Lower lobe of right lung (tissue), 2 donors: ENCODE results near the gene NUDC. TPM values are rescaled to one million over a fixed set of nuclear protein-coding genes. Genes with fewer than 3 reads are reported as not detected.

Experiments used
- ATAC-seq, 2 donors: fragments of 200-7000 bp; cut with Tn5 transposase; one replicate each; pipeline ENCODE4 v1.9.1; 2020 to 2022; ENCODE audit warnings: mild to moderate bottlenecking in 2 of 2, moderate library complexity in 2 of 2
- DNase-seq: peaks from one replicate; pipeline ENCODE4 v3.0.0-alpha.2; 2020
- H3K27ac ChIP-seq: fragments of 200-600 bp; one replicate; pipeline ENCODE4 v1.8.0; 2022
- H3K27me3 ChIP-seq: fragments of 200-600 bp; one replicate; pipeline ENCODE4 v1.8.0; 2022; ENCODE audit warnings: low read depth
- H3K36me3 ChIP-seq: fragments of 200-600 bp; one replicate; pipeline ENCODE4 v1.8.0; 2022; ENCODE audit warnings: mild to moderate bottlenecking
- H3K4me1 ChIP-seq: fragments of 200-600 bp; one replicate; pipeline ENCODE4 v1.8.0; 2022
- H3K4me3 ChIP-seq: fragments of 200-600 bp; one replicate; pipeline ENCODE4 v1.8.0; 2022; ENCODE audit warnings: mild to moderate bottlenecking
- H3K9me3 ChIP-seq: fragments of 200-600 bp; one replicate; pipeline ENCODE4 v1.8.0; 2022
- CTCF ChIP-seq: fragments of 200-600 bp; IDR thresholded peaks from one replicate; pipeline ENCODE4 v1.8.0; 2022; ENCODE audit warnings: antibody characterized with exemption, mild to moderate bottlenecking
- intact Hi-C: fragments of 100-400 bp; cut with DNase I; formaldehyde crosslinking; loops from one replicate; pipeline ENCODE4 v1.11.0; 2022
- total RNA-seq: library from RNA; stranded (reverse); fragmentation: NEBNext Ultra II Directional; extraction: Animal tissue kit (Norgen Biotek cat#: 25700); gene quantifications from one replicate; pipeline ENCODE4 v1.2.1, GENCODE V29; 2021
- donor health status: DM: no; HTN: yes; CAD: no; lungs with severe emphysema.

Gene NUDC
- total RNA-seq, 1 donor from 2014 or later: 56.7 TPM

- no peaks in the 10 kb centered on the region for H3K27me3 ChIP-seq
- H3K36me3 ChIP-seq: no peaks in the 10 kb centered on the region
- no peak overlapping the region for H3K27ac ChIP-seq
- H3K9me3 ChIP-seq: no peaks in the 10 kb centered on the region
- TF ChIP-seq CTCF: no peak
- DNase-seq: no peak
- no peak for ATAC-seq
- peaks cover 4% of the 10 kb centered on the region for H3K4me1 ChIP-seq
- intact Hi-C loops: no loop called here
- no peak overlapping the region for H3K4me3 ChIP-seq
Measured at GRCh38 chr1:26909951-26910342, 11.6 kb upstream of the NUDC start.

DNA sequence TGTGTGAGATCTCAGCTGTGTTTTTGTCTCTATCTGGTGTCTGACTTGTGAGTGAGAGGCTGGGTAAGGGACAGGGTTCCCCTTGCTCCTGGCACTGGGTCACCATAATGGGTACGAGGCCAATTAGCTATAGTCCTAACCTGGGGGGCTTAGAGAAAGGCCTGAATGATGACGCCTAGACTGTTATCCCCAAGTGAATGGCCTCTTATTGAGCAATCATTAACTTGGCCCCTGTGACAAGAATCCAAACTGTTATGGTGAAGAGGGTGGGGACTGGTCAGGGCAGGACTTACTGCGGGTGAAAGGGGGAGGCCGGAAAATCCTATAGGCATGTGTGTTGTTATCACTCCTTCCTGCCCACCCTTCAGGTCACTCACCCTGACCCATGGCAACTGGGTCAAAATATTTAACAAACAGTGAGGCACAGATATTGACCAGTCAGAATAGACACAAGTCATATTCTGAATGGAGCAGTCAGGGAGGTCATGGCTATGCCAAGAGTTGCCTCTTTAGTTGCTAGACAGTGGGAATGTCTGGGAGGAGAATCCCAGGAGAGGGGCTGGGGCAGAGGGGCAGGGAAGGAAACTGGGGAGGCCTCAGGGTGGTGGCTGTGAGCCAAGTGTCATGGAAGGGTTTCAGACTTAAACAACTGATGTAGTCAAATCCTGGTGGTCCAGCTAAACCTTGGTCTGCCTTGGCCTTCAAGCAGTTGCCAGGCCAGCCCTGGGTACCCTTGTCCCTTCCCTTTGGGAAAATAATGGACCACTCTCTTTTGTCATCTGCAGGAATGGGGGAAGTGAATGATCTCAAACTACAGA is 11.0 kb upstream of the NUDC start:
- DNase-seq: no peak
- Histone ChIP-seq H3K4me3 (no peak overlapping the region), H3K27me3 (no peaks in the 10 kb centered on the region), H3K4me1 (peaks cover 8% of the 10 kb centered on the region), H3K27ac (peak overlapping the region; percentile 53), H3K36me3 (no peaks in the 10 kb centered on the region), H3K9me3 (no peaks in the 10 kb centered on the region)
- ATAC-seq: peak; percentile 46 to 50
- intact Hi-C loops: no loop called here
- TF ChIP-seq CTCF: no peak

DNA sequence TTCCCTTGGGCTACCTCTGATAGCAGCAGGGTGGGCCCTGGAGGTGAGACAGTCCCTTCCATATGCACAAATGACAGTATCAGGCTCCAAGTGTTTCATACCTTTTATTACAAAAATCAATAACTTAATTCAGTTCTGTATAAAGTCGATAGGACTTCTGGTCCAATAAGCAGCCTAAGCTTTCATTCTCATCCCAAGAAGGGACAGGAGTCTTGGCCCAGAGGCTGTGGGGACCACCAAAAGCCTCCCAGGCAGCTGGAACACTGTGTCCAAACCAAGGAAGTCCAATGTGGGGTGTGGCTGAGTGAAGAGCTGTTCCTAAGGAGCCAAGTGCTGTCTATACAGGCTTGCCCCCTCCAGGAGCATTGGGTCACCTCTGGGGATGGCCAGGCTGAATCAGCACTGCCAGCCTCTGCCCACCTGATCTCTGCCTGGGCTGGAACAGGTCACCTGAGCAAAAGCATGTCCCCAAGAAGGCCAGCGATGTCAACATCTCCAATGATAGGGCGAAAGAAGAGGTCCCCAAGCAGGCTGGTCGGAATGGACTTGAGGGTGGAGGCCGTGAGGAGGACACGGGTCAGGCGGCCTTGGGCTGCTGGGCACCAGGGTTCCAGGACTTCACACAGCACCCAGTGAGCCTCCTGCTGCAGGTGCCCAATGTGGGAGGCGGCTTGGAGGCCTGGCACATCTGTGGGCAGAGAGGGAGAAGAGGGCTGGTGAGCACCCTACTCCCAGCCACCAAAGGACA is 10.0 kb upstream of the NUDC start:
- ATAC-seq (no peak), DNase-seq (no peak)
- intact Hi-C loops: no loop called here
- Histone ChIP-seq H3K27me3 (no peaks in the 10 kb centered on the region), H3K36me3 (no peaks in the 10 kb centered on the region), H3K4me1 (peaks cover 8% of the 10 kb centered on the region), H3K9me3 (no peaks in the 10 kb centered on the region), H3K27ac (no peak overlapping the region), H3K4me3 (no peak overlapping the region)
- no peak for TF ChIP-seq CTCF

GRCh38 chr1:26912147-26912490 is 9.4 kb upstream of the NUDC start:
- no peak for TF ChIP-seq CTCF
- intact Hi-C loops: no loop called here
- H3K27ac ChIP-seq: no peak overlapping the region
- H3K27me3 ChIP-seq: no peaks in the 10 kb centered on the region
- H3K4me1 ChIP-seq: peaks cover 8% of the 10 kb centered on the region
- no peak for ATAC-seq
- no peak for DNase-seq
- H3K9me3 ChIP-seq: no peaks in the 10 kb centered on the region
- H3K4me3 ChIP-seq: no peak overlapping the region
- H3K36me3 ChIP-seq: no peaks in the 10 kb centered on the region

DNA sequence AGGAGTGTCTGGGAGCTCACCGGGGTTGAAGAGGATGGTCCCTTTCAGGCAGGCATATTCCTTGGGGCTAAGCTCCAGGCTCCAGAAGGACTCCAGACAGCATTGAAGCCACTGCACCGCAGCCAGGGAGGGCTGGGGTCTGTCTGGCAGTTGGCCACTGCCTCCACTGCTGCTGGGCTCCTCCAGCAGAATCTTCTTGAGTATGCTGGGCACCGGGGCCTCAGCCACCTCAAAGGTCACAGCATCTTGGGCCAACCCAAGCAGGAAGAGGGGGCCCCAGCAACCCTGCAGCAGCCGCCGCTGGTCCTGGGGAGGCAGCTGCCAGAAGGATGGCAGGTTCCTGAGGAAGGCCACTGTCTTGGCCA is 8.2 kb upstream of the NUDC start:
- Histone ChIP-seq H3K4me3 (peak overlapping the region; percentile 43), H3K9me3 (no peaks in the 10 kb centered on the region), H3K27me3 (no peaks in the 10 kb centered on the region), H3K27ac (peak overlapping the region; percentile 84), H3K36me3 (no peaks in the 10 kb centered on the region), H3K4me1 (peaks cover 8% of the 10 kb centered on the region)
- no peak for TF ChIP-seq CTCF
- ATAC-seq (no peak), DNase-seq (no peak)
- intact Hi-C loops: no loop called here
